Adrenal gland (tissue), 5 donors: ENCODE results near the gene XPA.

Source experiments
- POLR2A ChIP-seq, 2 donors: fragments of 450-650 bp; IDR thresholded peaks; one replicate each; pipeline ENCODE4 v1.6.1; 2017; ENCODE audit warnings: antibody characterized with exemption in 2 of 2, mild to moderate bottlenecking in 2 of 2, moderate library complexity in 1 of 2
- TF ChIP-seq, protein P1 (sequence below), 6 experiments: fragments of 450-650 bp in 4 of 6; fragments of 200-600 bp in 2 of 6; sonication (generic) in 1 of 6; IDR thresholded peaks; 1 replicate in 5 of 6; 2 replicates in 1 of 6; pipeline versions ENCODE4 v1.5.1 to v1.8.0; 2016 to 2021; ENCODE audit warnings: antibody characterized with exemption in 6 of 6, mild to moderate bottlenecking in 2 of 6, moderate library complexity in 1 of 6
- donor health status: DM: no; HTN: no; CAD: no.

GRCh38 chr9:97640325-97640724 lies 56.8 kb downstream of the XPA start:
- TF ChIP-seq, protein P1, sequence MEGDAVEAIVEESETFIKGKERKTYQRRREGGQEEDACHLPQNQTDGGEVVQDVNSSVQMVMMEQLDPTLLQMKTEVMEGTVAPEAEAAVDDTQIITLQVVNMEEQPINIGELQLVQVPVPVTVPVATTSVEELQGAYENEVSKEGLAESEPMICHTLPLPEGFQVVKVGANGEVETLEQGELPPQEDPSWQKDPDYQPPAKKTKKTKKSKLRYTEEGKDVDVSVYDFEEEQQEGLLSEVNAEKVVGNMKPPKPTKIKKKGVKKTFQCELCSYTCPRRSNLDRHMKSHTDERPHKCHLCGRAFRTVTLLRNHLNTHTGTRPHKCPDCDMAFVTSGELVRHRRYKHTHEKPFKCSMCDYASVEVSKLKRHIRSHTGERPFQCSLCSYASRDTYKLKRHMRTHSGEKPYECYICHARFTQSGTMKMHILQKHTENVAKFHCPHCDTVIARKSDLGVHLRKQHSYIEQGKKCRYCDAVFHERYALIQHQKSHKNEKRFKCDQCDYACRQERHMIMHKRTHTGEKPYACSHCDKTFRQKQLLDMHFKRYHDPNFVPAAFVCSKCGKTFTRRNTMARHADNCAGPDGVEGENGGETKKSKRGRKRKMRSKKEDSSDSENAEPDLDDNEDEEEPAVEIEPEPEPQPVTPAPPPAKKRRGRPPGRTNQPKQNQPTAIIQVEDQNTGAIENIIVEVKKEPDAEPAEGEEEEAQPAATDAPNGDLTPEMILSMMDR (IDR thresholded peaks at IDR 0.05) = no peak
- no peak for TF ChIP-seq POLR2A (IDR thresholded peaks at IDR 0.05)
